ENCODE results near the gene SETX. TPM values are rescaled to one million over a fixed set of nuclear protein-coding genes. Genes with fewer than 3 reads are reported as not detected.

Gene SETX
- polyA plus RNA-seq, 4 donors = 16.1 to 34.5 (median 17.8) TPM

GRCh38 chr9:132319421-132320110 is 35.2 kb downstream of the SETX start:
- Histone ChIP-seq H3K4me3 (ENCODE audit: low read depth in 1 of 3, low read length in 3 of 3) (no peak overlapping the region), H3K9me3 (ENCODE audit: control insufficient read depth in 2 of 2, insufficient read depth in 1 of 2, low read depth in 1 of 2, low read length in 1 of 2) (no peaks in the 10 kb centered on the region), H3K4me1 (ENCODE audit: control insufficient read depth in 3 of 3, insufficient read depth in 2 of 3, low read depth in 1 of 3, low read length in 2 of 3) (no peaks in the 10 kb centered on the region), H3K36me3 (ENCODE audit: control insufficient read depth in 3 of 3, insufficient read depth in 2 of 3, low read depth in 1 of 3, low read length in 3 of 3) (peaks cover 0 to 21% (median 13%) of the 10 kb centered on the region in 3 donors), H3K27ac (ENCODE audit: low read depth in 1 of 3, low read length in 2 of 3) (no peak overlapping the region), H3K27me3 (ENCODE audit: control insufficient read depth in 3 of 3, insufficient read depth in 3 of 3, low read length in 3 of 3) (no peaks in the 10 kb centered on the region)
- FAIRE-seq = no peak
- DNase-seq = no peak
- 84 to 88% (median 86%) methylated on average over 4 of the region's 4 CpGs for WGBS, 3 donors

- FAIRE-seq = no peak
Observed at GRCh38 chr9:132312873-132313272, 41.9 kb downstream of the SETX start.

GRCh38 chr9:132312426-132312825 is 42.4 kb downstream of the SETX start:
- peaks cover 10 to 22% (median 22%) of the 10 kb centered on the region in 3 donors for H3K36me3 ChIP-seq (ENCODE audit: control insufficient read depth in 3 of 3, insufficient read depth in 2 of 3, low read depth in 1 of 3, low read length in 3 of 3)
- FAIRE-seq = no peak
- no peak overlapping the region for H3K4me3 ChIP-seq (ENCODE audit: low read depth in 1 of 3, low read length in 3 of 3)
- no peak for DNase-seq
- no peaks in the 10 kb centered on the region for H3K27me3 ChIP-seq (ENCODE audit: control insufficient read depth in 3 of 3, insufficient read depth in 3 of 3, low read length in 3 of 3)
- no peak overlapping the region for H3K27ac ChIP-seq (ENCODE audit: low read depth in 1 of 3, low read length in 2 of 3)
- H3K4me1 ChIP-seq (ENCODE audit: control insufficient read depth in 3 of 3, insufficient read depth in 2 of 3, low read depth in 1 of 3, low read length in 2 of 3) = no peaks in the 10 kb centered on the region
- H3K9me3 ChIP-seq (ENCODE audit: control insufficient read depth in 2 of 2, insufficient read depth in 1 of 2, low read depth in 1 of 2, low read length in 1 of 2) = peaks cover 0 to 8% of the 10 kb centered on the region in 2 donors

More at GRCh38 chr9:132312873-132313272, 41.9 kb downstream of the SETX start:
- Histone ChIP-seq H3K36me3 (ENCODE audit: control insufficient read depth in 3 of 3, insufficient read depth in 2 of 3, low read depth in 1 of 3, low read length in 3 of 3) (peaks cover 10 to 21% (median 17%) of the 10 kb centered on the region in 3 donors), H3K9me3 (ENCODE audit: control insufficient read depth in 2 of 2, insufficient read depth in 1 of 2, low read depth in 1 of 2, low read length in 1 of 2) (peaks cover 0 to 8% of the 10 kb centered on the region in 2 donors), H3K27ac (ENCODE audit: low read depth in 1 of 3, low read length in 2 of 3) (no peak overlapping the region), H3K4me3 (ENCODE audit: low read depth in 1 of 3, low read length in 3 of 3) (no peak overlapping the region), H3K27me3 (ENCODE audit: control insufficient read depth in 3 of 3, insufficient read depth in 3 of 3, low read length in 3 of 3) (no peaks in the 10 kb centered on the region), H3K4me1 (ENCODE audit: control insufficient read depth in 3 of 3, insufficient read depth in 2 of 3, low read depth in 1 of 3, low read length in 2 of 3) (no peaks in the 10 kb centered on the region)
- 86 to 91% (median 87%) methylated on average over 2 of the region's 2 CpGs for WGBS, 3 donors
- DNase-seq = no peak

GRCh38 chr9:132311978-132312377 is 42.8 kb downstream of the SETX start:
- H3K27ac ChIP-seq (ENCODE audit: low read depth in 1 of 3, low read length in 2 of 3) = no peak overlapping the region
- no peak for DNase-seq
- peaks cover 0 to 8% of the 10 kb centered on the region in 2 donors for H3K9me3 ChIP-seq (ENCODE audit: control insufficient read depth in 2 of 2, insufficient read depth in 1 of 2, low read depth in 1 of 2, low read length in 1 of 2)
- H3K4me3 ChIP-seq (ENCODE audit: low read depth in 1 of 3, low read length in 3 of 3) = no peak overlapping the region
- no peak for FAIRE-seq
- H3K36me3 ChIP-seq (ENCODE audit: control insufficient read depth in 3 of 3, insufficient read depth in 2 of 3, low read depth in 1 of 3, low read length in 3 of 3) = peaks cover 10 to 24% (median 23%) of the 10 kb centered on the region in 3 donors
- no peaks in the 10 kb centered on the region for H3K4me1 ChIP-seq (ENCODE audit: control insufficient read depth in 3 of 3, insufficient read depth in 2 of 3, low read depth in 1 of 3, low read length in 2 of 3)
- WGBS, 3 donors = 96 to 99% (median 98%) methylated on average over 4 of the region's 4 CpGs
- no peaks in the 10 kb centered on the region for H3K27me3 ChIP-seq (ENCODE audit: control insufficient read depth in 3 of 3, insufficient read depth in 3 of 3, low read length in 3 of 3)

GRCh38 chr9:132309056-132309455 is 45.7 kb downstream of the SETX start:
- Histone ChIP-seq H3K36me3 (ENCODE audit: control insufficient read depth in 3 of 3, insufficient read depth in 2 of 3, low read depth in 1 of 3, low read length in 3 of 3) (peaks cover 14 to 33% (median 22%) of the 10 kb centered on the region in 3 donors), H3K9me3 (ENCODE audit: control insufficient read depth in 2 of 2, insufficient read depth in 1 of 2, low read depth in 1 of 2, low read length in 1 of 2) (peaks cover 0 to 8% of the 10 kb centered on the region in 2 donors), H3K4me3 (ENCODE audit: low read depth in 1 of 3, low read length in 3 of 3) (no peak overlapping the region), H3K27me3 (ENCODE audit: control insufficient read depth in 3 of 3, insufficient read depth in 3 of 3, low read length in 3 of 3) (no peaks in the 10 kb centered on the region), H3K4me1 (ENCODE audit: control insufficient read depth in 3 of 3, insufficient read depth in 2 of 3, low read depth in 1 of 3, low read length in 2 of 3) (no peaks in the 10 kb centered on the region), H3K27ac (ENCODE audit: low read depth in 1 of 3, low read length in 2 of 3) (no peak overlapping the region)
- FAIRE-seq = no peak
- no peak for DNase-seq
- WGBS, 3 donors = 95 to 98% (median 97%) methylated on average over 5 of the region's 5 CpGs

GRCh38 chr9:132301521-132301920 is 53.3 kb downstream of the SETX start:
- Histone ChIP-seq H3K4me1 (ENCODE audit: control insufficient read depth in 3 of 3, insufficient read depth in 2 of 3, low read depth in 1 of 3, low read length in 2 of 3) (no peaks in the 10 kb centered on the region), H3K36me3 (ENCODE audit: control insufficient read depth in 3 of 3, insufficient read depth in 2 of 3, low read depth in 1 of 3, low read length in 3 of 3) (peaks cover 13 to 34% (median 20%) of the 10 kb centered on the region in 3 donors), H3K4me3 (ENCODE audit: low read depth in 1 of 3, low read length in 3 of 3) (no peak overlapping the region), H3K9me3 (ENCODE audit: control insufficient read depth in 2 of 2, insufficient read depth in 1 of 2, low read depth in 1 of 2, low read length in 1 of 2) (no peaks in the 10 kb centered on the region), H3K27ac (ENCODE audit: low read depth in 1 of 3, low read length in 2 of 3) (no peak overlapping the region), H3K27me3 (ENCODE audit: control insufficient read depth in 3 of 3, insufficient read depth in 3 of 3, low read length in 3 of 3) (no peaks in the 10 kb centered on the region)
- FAIRE-seq (no peak), DNase-seq (no peak)
- WGBS, 3 donors = 97% methylated on average over 6 of the region's 6 CpGs

GRCh38 chr9:132299221-132299620 is 55.6 kb downstream of the SETX start:
- DNase-seq (no peak), FAIRE-seq (no peak)
- Histone ChIP-seq H3K36me3 (ENCODE audit: control insufficient read depth in 3 of 3, insufficient read depth in 2 of 3, low read depth in 1 of 3, low read length in 3 of 3) (peaks cover 19 to 46% (median 27%) of the 10 kb centered on the region in 3 donors), H3K4me1 (ENCODE audit: control insufficient read depth in 3 of 3, insufficient read depth in 2 of 3, low read depth in 1 of 3, low read length in 2 of 3) (no peaks in the 10 kb centered on the region), H3K9me3 (ENCODE audit: control insufficient read depth in 2 of 2, insufficient read depth in 1 of 2, low read depth in 1 of 2, low read length in 1 of 2) (no peaks in the 10 kb centered on the region), H3K27me3 (ENCODE audit: control insufficient read depth in 3 of 3, insufficient read depth in 3 of 3, low read length in 3 of 3) (no peaks in the 10 kb centered on the region), H3K4me3 (ENCODE audit: low read depth in 1 of 3, low read length in 3 of 3) (no peak overlapping the region), H3K27ac (ENCODE audit: low read depth in 1 of 3, low read length in 2 of 3) (no peak overlapping the region)

- Histone ChIP-seq H3K36me3 (ENCODE audit: control insufficient read depth in 3 of 3, insufficient read depth in 2 of 3, low read depth in 1 of 3, low read length in 3 of 3) (peaks cover 16 to 43% (median 39%) of the 10 kb centered on the region in 3 donors), H3K27me3 (ENCODE audit: control insufficient read depth in 3 of 3, insufficient read depth in 3 of 3, low read length in 3 of 3) (no peaks in the 10 kb centered on the region), H3K4me3 (ENCODE audit: low read depth in 1 of 3, low read length in 3 of 3) (no peak overlapping the region), H3K27ac (ENCODE audit: low read depth in 1 of 3, low read length in 2 of 3) (no peak overlapping the region), H3K9me3 (ENCODE audit: control insufficient read depth in 2 of 2, insufficient read depth in 1 of 2, low read depth in 1 of 2, low read length in 1 of 2) (no peaks in the 10 kb centered on the region), H3K4me1 (ENCODE audit: control insufficient read depth in 3 of 3, insufficient read depth in 2 of 3, low read depth in 1 of 3, low read length in 2 of 3) (no peaks in the 10 kb centered on the region)
- DNase-seq (no peak), FAIRE-seq (no peak)
- 94 to 99% (median 94%) methylated on average over 2 of the region's 2 CpGs for WGBS, 3 donors
Observed at GRCh38 chr9:132295181-132295580, 59.6 kb downstream of the SETX start.
